NCI-H748 (cell line): ENCODE measurements around the gene HES5.

Experiments used
- DNase-seq: peaks from one replicate; lab custom pipeline; 2025; ENCODE audit not compliant: unreplicated experiment; lab: John Stamatoyannopoulos, UW

The HES5 gene

GRCh38 chr1:2547210-2548067, 17.4 kb upstream of the HES5 start:
- no peak for DNase-seq

GRCh38 chr1:2546515-2547209, 16.6 kb upstream of the HES5 start:
- DNase-seq, result peak; percentile 90

DNA sequence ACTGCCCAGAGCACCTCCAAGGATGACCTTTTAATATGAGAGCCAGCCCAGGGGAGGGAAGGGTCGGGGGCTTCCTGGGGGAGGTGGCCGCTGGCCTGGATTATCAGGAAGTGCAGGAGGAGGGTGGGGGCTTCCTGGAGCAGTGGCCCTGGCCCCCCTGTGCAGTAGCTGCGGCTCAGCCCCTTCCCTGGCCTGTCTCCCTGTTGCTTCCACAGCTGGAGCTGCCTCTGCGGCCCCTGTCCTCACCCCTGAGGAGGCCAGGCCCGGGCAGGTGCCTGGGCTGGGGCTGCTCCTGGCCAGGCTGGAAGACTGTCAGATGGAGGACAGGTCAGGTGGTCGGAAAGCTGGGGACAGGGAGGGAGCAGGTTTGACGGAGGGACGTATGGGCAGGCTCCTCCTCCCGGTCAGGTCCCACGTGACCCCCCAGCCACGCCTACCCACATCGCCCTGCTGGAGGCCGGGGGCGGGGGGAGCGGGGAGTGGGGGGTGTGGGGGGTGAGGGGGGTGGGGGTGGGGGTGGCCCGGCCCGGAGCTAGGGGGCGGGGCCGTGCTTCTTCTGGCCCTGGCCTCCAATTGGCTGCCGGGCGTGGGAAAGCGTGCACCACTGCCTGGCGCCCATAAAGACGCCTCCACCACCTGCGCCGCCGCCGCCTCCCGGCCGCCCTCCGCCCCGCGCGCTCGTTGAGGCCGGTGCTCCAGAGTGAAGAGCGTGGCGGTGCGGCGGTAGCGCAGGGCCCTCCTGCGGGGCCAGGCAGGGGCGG, 15.9 kb upstream of the HES5 start:
- peak; percentile 94 for DNase-seq

GRCh38 chr1:2544875-2545640, 15.0 kb upstream of the HES5 start:
- no peak for DNase-seq

- DNase-seq, result no peak
These were observed 14.2 kb upstream of the HES5 start for GRCh38 chr1:2544093-2544874.

GRCh38 chr1:2543543-2544092, 13.6 kb upstream of the HES5 start:
- no peak for DNase-seq

DNA sequence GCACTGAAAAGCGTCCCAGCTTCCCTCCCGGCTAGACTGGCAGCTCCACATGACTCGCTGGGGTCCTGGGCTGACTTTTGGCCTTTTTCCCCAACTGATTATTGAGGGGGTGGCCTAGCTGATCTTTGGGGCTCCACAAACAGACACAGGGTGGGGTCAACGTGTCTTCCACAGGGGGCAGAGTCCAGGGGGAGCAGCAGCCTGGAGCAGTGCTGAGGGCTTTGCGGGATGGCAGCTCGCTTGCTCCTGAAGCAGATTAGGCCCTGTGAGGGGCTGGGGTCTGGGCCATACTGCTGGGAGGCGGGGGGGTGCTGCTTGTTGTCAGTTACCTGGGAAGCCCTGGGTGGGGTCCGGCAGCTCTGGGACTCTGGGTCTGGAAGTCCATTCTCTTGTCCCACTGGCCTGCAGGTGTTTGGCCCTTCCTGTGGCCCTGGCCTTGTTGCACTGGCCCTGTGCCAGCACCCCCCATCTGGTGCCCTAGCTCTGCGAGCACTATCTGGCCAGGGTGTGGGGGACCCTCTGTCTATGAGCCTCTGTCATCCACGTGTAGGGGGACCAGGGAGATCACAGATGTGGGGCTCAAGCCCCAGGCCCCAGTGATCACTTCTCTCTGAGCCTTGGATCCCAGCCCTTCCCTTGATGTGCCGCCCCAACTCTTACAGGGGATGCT, 12.3 kb upstream of the HES5 start:
- no peak for DNase-seq

- DNase-seq, result peak; percentile 40
These were observed 11.7 kb upstream of the HES5 start for GRCh38 chr1:2541619-2542245.

DNA sequence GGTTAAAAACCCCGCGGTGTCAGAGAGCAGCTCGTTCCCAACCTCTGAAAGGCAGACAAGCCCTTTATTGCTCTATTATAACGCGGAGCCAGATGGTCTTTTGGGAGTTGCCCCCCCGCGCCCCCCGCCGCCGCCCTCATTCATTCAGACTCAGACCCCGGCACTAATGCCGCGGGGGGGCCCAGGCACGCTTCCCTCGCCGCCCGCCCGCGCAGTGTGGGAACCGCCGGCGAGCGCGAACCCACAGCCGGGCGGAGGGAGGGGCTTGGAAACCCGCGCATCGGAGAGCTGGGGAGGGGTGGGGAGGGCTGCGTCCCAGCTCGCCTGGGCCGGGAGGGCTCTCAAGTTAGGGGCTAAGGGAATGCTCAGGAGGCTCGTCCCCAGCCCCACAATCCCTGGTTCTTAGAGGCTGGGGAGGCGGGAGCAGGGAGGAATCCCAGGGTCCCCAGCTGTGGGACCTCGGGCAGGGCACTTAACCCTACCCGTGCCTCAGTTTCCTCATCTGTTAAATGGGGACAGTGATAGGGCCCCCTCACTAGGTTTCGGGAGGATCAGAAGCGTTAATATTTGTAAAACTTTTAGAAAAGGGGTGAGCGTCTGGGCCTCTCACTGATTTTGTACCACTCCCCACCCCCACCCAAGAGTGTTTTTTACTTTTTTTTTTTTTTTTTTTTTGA, 10.9 kb upstream of the HES5 start:
- DNase-seq, result peak; percentile 21

DNA sequence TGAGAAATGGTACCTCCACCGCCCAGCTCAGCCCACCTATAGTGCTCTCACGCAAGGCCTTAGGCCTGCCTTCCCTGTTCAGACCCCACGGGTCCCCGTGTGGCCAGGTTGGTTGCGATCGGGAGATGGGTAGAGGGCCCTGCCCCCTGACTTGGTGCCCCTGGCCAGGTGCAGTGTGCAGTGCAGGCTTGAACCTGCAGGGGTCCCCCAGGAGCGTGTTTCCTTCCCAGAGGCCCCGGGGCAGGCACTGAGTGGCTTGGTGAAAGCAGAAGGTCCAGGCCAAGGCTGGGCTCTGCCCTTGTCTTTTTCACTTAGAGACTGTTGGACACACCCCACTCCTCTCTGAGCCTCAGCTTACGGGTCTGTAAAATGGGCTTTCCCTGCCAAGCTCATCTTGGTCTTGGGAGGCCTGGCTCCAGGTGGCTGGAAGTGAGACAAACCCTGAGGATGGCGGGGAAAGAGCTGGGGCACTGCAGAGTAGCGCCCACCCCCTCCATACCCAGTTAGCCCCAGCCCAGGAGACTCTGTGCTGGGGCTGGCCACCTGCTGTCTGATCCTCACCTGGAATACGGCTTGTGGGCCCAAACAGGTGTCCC, 9.3 kb upstream of the HES5 start:
- no peak for DNase-seq

GRCh38 chr1:2538872-2539271, 8.8 kb upstream of the HES5 start:
- no peak for DNase-seq

GRCh38 chr1:2538376-2538775, 8.3 kb upstream of the HES5 start:
- DNase-seq, result no peak

- no peak for DNase-seq
These were observed 7.7 kb upstream of the HES5 start for GRCh38 chr1:2537784-2538115.

DNA sequence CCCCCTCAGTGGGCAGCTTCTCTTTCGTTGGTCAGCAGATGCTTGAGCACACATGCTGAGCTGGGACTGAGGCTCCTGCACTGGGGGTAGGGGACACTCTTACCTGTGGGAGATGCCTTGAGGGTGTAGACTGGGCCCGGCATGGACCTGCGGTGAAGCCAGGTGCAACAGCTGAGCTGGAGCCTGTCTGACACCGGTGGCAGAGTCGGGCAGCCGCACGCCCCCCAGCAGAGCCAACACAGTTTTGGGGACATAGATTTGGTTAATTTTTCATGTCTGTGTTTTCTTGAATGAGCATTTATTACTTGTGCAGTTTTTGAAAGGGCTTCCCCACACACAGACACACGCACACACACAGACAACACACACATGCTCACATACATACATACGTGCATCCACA, 5.9 kb upstream of the HES5 start:
- DNase-seq, result no peak

GRCh38 chr1:2535455-2535854, 5.4 kb upstream of the HES5 start:
- no peak for DNase-seq

GRCh38 chr1:2534687-2535441, 4.8 kb upstream of the HES5 start:
- DNase-seq, result peak; percentile 28

DNA sequence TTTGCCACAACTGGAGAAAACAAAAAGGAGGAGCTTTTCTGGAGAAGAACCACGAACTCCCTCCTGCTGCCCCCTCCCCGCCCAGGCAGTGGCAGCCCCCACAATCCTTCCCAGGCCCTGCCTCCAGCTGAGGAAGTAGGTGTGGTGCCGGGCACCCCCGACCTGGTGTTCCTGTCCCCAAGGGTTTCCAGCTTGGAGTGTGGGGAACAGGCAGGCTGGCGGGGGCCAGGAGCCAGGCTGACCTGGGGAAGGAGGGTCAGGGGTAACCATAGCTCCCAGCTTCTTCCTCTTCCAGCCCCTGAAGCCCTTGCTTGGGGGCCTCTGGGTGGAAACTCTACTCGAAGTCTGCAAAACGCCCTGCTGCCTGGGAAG, 4.2 kb upstream of the HES5 start:
- DNase-seq, result no peak
